Nephron progenitor cell (in vitro differentiated cells): ENCODE measurements around the gene CNNM2.
"Not testable (repeated sequence)": the region's sequence is repeated elsewhere in the genome, so short reads cannot be mapped to it uniquely, and the experiment has no call there.

Experiments
- DNase-seq: peaks from one replicate; pipeline ENCODE4 v3.0.0; 2021
- H3K27ac Mint-ChIP-seq: 2 replicates; pipeline ENCODE4 v1.8.0; 2021; ENCODE audit warnings: mild to moderate bottlenecking, moderate library complexity, mixed read lengths
- H3K27me3 Mint-ChIP-seq: 2 replicates; pipeline ENCODE4 v1.8.0; 2021; ENCODE audit warnings: mild to moderate bottlenecking, low read depth, mixed read lengths; ENCODE audit not compliant: poor library complexity
- H3K36me3 Mint-ChIP-seq: 2 replicates; pipeline ENCODE4 v1.8.0; 2021; ENCODE audit warnings: low read depth, mixed read lengths
- H3K4me1 Mint-ChIP-seq: 2 replicates; pipeline ENCODE4 v1.8.0; 2021; ENCODE audit warnings: mixed read lengths
- H3K4me3 Mint-ChIP-seq: 2 replicates; pipeline ENCODE4 v1.8.0; 2021; ENCODE audit warnings: mild to moderate bottlenecking, moderate library complexity, mixed read lengths
- H3K9me3 Mint-ChIP-seq: 2 replicates; pipeline ENCODE4 v1.8.0; 2021; ENCODE audit warnings: mild to moderate bottlenecking, moderate library complexity, mixed read lengths
- TF ChIP-seq, protein P1 (sequence below): fragments of 200-600 bp; sonication (generic); IDR thresholded peaks from 2 replicates; pipeline ENCODE4 v1.5.0; 2021; ENCODE audit warnings: antibody characterized with exemption

CNNM2 gene

GRCh38 chr10:102927311-102928010, 9.4 kb downstream of the CNNM2 start:
- TF ChIP-seq, protein P1, sequence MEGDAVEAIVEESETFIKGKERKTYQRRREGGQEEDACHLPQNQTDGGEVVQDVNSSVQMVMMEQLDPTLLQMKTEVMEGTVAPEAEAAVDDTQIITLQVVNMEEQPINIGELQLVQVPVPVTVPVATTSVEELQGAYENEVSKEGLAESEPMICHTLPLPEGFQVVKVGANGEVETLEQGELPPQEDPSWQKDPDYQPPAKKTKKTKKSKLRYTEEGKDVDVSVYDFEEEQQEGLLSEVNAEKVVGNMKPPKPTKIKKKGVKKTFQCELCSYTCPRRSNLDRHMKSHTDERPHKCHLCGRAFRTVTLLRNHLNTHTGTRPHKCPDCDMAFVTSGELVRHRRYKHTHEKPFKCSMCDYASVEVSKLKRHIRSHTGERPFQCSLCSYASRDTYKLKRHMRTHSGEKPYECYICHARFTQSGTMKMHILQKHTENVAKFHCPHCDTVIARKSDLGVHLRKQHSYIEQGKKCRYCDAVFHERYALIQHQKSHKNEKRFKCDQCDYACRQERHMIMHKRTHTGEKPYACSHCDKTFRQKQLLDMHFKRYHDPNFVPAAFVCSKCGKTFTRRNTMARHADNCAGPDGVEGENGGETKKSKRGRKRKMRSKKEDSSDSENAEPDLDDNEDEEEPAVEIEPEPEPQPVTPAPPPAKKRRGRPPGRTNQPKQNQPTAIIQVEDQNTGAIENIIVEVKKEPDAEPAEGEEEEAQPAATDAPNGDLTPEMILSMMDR: no peak
- no peak overlapping the region for H3K4me3 Mint-ChIP-seq
- no peaks in the 10 kb centered on the region for H3K4me1 Mint-ChIP-seq
- H3K27me3 Mint-ChIP-seq: peaks cover 5% of the 10 kb centered on the region
- no peak overlapping the region for H3K27ac Mint-ChIP-seq
- H3K36me3 Mint-ChIP-seq: peaks cover 33% of the 10 kb centered on the region
- no peak for DNase-seq
- H3K9me3 Mint-ChIP-seq: peaks cover 32% of the 10 kb centered on the region

- not testable (repeated sequence) for DNase-seq, H3K4me1 Mint-ChIP-seq, H3K4me3 Mint-ChIP-seq, H3K27ac Mint-ChIP-seq, H3K27me3 Mint-ChIP-seq
- H3K9me3 Mint-ChIP-seq: peaks cover 40% of the 10 kb centered on the region
- peaks cover 31% of the 10 kb centered on the region for H3K36me3 Mint-ChIP-seq
These were observed 10.3 kb downstream of the CNNM2 start for GRCh38 chr10:102928442-102928841.

DNA sequence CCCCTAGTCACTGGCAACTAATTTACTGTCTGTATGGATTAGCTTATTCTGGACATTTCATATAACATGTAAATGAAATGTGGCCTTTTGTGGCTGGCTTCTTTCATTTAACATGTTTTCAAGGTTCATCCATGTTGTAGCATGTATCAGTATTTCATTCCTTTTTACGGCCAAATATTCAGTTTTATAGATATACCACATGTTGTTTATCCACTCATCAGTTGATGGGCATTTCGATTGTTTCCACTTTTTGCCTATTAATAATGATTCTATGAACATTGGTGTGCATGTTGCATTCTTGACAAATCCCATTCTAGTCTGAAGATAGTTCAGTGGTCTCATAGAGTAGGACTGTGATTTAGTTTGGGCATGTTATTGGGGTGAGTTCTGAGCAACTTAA, 12.6 kb downstream of the CNNM2 start:
- H3K27ac Mint-ChIP-seq: no peak overlapping the region
- peaks cover 41% of the 10 kb centered on the region for H3K9me3 Mint-ChIP-seq
- DNase-seq: no peak
- no peaks in the 10 kb centered on the region for H3K27me3 Mint-ChIP-seq
- peaks cover 2% of the 10 kb centered on the region for H3K4me1 Mint-ChIP-seq
- H3K4me3 Mint-ChIP-seq: no peak overlapping the region
- H3K36me3 Mint-ChIP-seq: peaks cover 31% of the 10 kb centered on the region
- TF ChIP-seq, protein P1: no peak

DNA sequence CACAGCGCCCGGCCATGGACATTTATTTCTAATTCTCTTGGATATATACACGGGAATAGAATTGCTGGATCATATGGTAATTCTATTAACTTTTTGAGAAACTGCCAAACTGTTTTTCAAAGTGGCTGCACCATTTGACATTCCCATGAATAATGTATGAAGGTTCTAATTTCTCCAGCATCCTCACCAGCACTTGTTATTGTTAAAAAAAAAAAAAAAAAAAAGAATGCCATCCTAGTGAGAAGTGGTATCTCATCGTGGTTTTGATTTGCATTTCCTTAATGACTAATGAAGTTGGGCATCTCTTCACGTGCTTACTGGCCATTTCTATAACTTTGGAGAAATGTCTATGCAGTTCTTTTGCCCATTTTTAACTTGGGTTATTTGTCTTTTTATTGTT, 13.5 kb downstream of the CNNM2 start:
- Mint-ChIP-seq H3K4me1 (peaks cover 11% of the 10 kb centered on the region), H3K27me3 (peaks cover 3% of the 10 kb centered on the region), H3K4me3 (no peak overlapping the region), H3K27ac (no peak overlapping the region), H3K9me3 (peaks cover 41% of the 10 kb centered on the region), H3K36me3 (peaks cover 31% of the 10 kb centered on the region)
- TF ChIP-seq, protein P1: no peak
- no peak for DNase-seq

DNA sequence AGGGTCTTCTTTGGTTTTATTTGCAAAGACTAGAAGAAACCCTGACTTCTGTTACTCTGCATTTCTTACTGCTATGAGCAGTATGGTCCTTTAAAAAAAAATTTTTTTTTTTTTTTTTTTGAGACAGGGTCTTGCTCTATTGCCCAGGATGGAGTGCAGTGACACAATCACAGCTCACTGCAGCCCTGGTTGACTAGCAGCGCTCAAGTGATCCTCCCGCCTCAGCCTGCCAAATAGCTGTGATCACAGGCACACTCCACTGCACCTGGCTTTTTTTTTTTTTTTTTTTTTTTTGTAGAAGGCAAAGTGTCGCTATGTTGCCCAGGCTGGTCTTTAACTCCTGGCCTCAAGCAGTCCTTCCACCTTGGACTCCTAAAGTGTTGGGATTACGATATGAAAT, 17.4 kb downstream of the CNNM2 start:
- peak overlapping the region; percentile 64 for H3K27ac Mint-ChIP-seq
- no peak overlapping the region for H3K4me3 Mint-ChIP-seq
- TF ChIP-seq, protein P1: no peak

GRCh38 chr10:102935939-102936605, 18.0 kb downstream of the CNNM2 start:
- peaks cover 23% of the 10 kb centered on the region for H3K9me3 Mint-ChIP-seq
- no peak for DNase-seq
- H3K27me3 Mint-ChIP-seq: peaks cover 3% of the 10 kb centered on the region
- TF ChIP-seq, protein P1: no peak
- no peak overlapping the region for H3K4me3 Mint-ChIP-seq
- peak overlapping the region; percentile 64 for H3K27ac Mint-ChIP-seq
- H3K4me1 Mint-ChIP-seq: peaks cover 24% of the 10 kb centered on the region
- H3K36me3 Mint-ChIP-seq: peaks cover 10% of the 10 kb centered on the region

More for the DNA sequence above, 17.4 kb downstream of the CNNM2 start:
- H3K9me3 Mint-ChIP-seq: peaks cover 29% of the 10 kb centered on the region
- H3K36me3 Mint-ChIP-seq: peaks cover 15% of the 10 kb centered on the region
- peaks cover 3% of the 10 kb centered on the region for H3K27me3 Mint-ChIP-seq
- no peak for DNase-seq
- H3K4me1 Mint-ChIP-seq: peaks cover 24% of the 10 kb centered on the region
